8988T (cell line): Measurements from ENCODE around the gene PRSS22.
"Not testable (repeated sequence)": the region's sequence is repeated elsewhere in the genome, so short reads cannot be mapped to it uniquely, and the experiment has no call there.

Source experiments
- DNase-seq: peaks from one replicate; pipeline ENCODE4 v3.0.0; 2011

Gene PRSS22, protein sequence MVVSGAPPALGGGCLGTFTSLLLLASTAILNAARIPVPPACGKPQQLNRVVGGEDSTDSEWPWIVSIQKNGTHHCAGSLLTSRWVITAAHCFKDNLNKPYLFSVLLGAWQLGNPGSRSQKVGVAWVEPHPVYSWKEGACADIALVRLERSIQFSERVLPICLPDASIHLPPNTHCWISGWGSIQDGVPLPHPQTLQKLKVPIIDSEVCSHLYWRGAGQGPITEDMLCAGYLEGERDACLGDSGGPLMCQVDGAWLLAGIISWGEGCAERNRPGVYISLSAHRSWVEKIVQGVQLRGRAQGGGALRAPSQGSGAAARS

DNA sequence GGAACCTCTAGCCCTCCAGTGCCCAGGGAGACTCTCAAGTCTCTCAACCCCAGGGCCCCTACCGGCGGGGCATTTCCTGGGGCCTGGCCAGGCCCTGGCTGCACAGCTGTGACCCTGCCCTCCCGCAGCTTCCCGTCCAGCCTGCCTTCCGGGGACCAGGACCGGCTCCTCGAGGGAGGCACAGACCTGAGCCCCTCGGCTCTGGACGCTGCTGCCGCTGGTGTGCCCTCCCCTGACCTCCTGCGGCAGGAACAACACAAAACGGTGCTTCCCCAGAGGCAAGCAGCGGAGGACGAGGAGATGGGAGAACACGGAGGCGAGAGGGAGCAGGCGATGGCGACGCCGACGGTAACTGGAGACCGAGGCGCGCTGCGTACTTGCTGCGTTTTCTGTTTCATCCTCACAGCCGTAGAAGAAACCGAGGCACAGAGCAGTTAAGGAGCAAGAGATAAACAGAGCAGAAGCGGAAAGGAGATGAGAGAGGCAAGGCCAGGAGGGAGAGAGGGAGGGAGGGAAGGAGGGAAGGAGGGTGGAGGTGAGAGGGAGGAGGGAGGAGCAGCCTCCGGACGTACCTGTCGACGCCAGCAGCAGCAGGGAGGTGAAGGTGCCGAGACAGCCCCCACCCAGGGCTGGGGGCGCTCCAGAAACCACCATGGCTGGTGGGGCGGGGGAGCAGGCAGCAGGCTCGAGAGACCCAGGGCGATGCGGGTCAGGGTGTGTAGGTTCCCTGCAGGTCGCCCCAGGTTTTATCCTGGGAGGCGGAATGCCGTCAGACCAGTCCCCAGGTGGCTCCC is at the start of gene PRSS22:
TSS of gene PRSS22 (minus strand) at position 720 of the 794 bp plus-strand sequence. CDS start at position 654, 66 bp downstream.
- no peak for DNase-seq

DNA sequence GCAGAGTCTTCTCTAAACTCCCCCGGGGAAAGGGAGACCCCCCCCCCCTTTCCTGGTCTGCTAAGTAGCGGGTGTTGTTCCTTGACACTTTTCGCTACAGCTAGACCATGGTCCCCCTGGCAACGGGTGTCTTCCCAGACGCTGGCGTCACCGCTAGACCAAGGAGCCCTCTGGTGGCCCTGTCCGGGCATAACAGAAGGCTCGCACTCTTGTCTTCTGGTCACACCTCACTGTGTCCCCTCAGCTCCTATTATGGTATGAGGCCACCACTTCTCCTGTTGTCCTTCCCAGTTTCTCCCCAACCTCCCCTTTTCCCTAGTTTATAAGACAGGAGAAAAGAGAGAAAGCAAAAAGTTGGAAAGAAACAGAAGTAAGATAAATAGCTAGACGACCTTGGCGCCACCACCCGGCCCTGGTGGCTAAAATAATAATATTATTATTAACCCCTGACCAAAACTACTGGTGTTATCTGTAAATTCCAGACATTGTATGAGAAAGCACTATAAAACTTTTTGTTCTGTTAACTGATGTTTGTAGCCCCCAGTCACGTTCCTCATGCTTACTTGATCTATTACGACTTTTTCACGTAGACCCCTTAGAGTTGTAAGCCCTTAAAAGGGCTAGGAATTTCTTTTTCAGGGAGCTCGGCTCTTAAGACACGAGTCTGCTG is 49.2 kb upstream of the PRSS22 start:
- DNase-seq: not testable (repeated sequence)

DNA sequence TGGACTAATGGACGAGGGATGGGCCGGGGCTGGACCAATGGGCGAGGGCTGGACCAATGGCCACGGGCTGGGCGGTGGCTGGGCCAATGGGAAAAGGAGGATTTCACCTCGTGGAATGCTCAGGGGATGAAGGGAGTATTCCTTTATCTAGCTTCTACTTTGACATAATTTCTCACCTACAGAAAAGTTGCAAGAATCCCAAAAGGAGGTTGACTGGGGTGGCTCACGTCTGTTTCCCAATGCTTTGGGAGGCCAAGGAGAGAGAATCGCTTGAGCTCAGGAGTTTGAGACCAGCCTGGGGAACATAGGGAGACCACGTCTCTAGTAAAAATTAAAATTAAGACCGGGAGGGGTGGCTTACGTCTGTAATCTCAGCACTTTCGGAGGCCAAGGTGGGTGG is 48.0 kb upstream of the PRSS22 start:
- no peak for DNase-seq

DNA sequence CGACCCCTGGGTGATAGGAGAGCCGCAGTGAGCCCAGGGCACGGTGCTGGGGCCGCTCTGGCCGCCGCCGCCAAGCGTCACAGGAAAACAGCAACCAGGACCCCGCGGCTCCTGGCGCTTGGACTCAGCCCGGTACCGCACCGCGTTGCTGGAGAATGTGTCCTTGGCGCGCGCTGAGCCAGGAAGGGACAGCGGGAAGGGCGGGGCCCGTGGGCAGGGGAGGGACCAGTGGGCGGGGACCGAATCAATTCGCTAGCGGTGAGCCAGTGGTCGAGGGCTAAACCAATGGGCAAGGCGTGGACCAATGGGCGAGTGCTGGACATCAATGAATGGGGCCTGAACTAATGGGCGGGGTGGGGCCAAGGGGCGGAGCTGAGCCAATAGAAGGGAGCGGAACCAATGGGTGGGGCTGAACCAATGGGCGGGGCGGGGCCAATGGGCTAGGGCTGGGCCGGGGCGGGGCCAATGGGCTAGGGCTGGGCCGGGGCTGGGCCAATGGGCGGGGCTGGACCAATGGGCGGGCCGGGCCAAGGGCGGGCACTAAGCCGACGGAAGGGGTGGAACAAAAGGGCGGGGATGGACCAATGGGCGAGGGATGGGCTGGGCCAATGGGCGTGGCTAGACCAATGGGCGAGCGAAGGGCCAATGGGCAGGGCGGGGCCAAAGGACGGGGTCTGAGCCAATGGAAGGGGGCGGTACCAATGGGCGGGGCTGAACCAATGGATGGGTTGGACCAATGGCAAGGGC is 47.4 kb upstream of the PRSS22 start:
- DNase-seq: peak; percentile 75

DNA sequence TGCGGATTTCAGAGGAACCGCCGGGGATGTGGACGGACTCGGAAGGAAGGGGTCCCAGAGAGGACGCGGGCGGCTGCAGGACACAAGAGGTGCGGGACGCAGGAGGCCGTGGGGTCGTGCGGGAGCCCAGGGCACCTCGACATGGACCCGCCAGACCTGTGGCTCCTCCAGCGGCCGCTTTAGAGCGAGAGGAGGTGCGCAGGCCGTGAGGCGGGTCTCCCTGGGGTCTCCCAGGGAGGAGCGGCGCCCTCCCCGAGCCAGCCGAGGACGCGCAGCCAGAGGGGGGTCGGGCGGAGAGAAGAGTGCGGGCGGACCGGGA is 46.9 kb upstream of the PRSS22 start:
- DNase-seq: no peak

DNA sequence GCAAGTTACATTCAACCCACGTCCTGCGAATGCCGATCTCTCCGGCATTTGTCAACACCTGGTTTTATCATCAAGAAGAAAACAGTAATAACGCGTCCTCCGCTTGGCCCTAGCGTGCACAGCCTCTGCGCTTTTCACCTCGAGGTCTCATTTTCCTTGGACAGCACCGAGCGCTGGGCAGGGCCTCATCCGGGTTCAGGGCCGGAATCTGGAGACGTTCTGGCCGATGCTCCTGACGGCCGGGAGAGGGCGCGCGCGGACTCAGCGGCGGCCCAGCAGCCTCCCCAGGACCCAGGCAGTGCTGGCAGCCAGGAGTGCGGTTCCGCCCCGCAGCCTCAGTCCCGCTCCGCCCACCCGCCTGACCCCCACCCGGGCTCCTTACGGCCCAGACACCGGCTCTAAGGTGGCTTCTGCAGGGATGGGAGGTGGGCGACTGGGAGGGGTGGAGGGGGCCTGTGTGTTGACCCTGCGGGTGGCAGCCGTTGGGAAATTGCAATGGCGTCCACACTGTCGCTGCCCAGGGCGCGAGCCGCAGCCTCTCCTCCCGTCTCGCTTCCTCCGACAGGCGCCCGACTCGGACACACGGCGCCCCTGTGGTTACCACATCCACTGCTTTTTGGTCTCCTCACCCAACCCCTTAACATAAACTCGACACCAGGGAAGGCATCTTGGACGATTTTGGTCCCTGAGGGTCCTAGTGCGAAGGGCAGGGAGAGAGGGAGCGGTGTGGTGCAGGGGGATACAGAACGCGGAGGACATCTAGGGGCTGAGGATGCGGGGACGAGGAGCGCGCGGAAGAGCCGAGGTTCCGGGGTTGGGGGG is 46.3 kb upstream of the PRSS22 start:
- peak; percentile 81 for DNase-seq

DNA sequence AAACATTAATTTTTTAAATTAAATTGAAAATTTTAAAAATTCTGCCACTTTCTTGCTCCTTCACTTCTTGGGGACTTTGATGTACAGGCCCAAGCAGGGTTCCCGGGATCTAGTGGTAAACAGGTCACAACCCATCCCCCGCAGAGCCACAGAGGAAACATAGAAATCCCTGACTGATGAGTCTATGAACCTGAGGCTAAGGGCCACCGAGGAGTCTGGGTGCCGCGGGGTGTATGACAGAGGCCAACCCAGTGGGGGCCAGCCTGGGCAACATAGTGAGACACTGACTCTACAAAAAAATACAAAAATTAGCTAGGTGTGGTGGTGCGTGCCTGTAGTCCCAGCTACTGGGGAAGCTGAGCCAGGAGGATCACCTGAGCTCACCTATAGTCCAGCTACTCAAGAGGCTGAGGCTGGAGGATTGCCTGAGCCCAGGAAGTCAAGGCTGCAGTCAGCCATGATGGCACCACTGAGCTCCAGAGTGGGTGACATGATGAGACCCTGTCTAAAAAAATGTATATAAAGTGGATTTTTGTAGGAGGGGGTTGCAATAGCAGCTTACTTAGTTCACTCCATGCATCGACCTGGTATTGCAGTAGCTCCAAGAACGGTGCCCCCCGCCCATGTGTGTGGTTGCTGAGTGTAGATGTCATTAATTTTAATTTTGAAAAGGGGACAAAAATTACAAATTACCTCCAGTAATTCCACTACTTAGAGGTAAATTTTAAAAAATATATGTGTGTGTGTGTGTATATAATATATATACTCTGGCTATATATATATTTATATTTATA is 44.6 kb upstream of the PRSS22 start:
- DNase-seq: no peak

DNA sequence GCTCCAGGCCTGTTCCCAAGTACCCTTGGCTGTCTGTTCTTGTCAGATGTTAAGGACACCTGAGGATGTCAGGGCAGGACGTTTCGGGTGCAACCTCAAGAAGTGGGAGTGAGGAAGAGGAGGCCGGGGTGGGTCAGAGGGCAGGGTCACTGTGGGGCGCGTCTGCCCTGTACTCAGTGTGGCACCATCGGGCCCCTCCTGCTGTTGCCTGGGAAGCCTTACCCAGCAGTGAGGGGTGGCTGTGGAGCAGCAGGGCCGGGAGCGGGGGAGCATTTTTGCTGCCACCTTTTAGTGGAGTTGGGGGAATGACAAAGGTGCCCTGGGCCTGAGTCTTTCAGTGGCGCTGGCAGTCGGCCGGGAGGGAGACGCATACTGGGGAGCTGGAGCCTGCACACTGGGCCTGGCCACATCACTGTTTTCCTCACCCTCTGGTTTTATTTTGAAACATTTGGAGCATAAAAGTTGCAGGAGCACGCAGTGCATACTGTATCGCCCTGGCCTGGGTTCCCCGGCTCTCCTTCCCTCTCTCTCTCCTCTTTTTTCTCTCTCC is 42.6 kb upstream of the PRSS22 start:
- no peak for DNase-seq

DNA sequence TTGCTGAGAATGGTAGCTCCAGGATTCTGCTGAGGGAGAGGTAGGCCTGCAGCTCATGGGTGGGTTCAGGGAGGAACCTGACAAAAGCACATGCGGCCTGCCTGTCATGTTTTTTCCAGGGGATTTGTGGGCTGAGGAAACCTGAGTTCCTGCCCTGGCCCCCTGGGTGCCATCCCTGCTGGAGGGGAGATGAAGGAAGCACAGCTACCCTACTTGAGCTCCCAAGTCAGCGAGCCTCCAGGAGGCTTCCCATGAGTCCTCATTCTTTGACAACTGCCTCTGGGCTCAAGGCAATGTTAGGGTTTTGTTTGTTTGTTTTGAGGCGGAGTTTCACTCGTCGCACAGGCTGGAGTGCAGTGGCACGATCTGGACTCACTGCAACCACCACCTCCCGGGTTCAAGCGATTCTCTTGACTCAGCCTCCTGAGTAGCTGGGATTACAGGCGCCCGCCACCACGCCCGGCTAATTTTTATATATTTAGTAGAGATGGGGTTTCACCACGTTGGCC is 41.6 kb upstream of the PRSS22 start:
- no peak for DNase-seq

DNA sequence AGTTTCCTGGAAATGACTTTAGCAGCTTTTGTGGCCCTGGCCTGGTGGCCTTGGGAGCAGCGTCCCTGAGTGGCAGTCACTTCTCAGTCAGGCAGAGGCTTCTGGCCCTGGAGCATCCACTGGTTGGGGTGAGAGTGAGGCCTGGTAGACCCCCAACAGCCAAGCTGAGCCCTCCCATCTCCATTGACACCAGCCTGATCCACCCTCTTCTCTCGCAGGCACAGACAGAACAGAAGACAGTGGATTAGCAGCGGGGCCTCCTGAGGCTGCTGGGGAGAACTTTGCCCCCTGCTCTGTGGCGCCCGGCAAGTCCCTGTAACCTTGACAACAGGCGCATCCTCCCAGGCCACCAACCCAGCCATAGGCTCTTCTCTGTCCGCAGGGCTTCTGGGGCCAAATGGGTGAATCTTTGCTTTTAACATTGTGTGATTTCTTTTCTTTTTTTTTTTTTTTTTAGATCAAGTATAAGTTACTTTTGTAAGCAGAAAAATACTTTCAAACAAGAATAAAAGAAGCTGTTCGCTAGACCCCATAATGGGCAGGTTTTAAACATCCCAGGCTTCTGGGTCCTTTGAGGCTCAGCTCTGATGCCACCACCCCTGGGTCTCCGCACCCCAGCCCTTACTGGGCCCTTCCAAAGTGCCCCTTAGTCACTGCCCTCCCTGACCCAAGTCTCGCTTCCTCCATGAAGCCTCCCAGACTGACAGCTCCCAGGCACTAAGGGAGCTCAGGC is 41.0 kb upstream of the PRSS22 start:
- no peak for DNase-seq

DNA sequence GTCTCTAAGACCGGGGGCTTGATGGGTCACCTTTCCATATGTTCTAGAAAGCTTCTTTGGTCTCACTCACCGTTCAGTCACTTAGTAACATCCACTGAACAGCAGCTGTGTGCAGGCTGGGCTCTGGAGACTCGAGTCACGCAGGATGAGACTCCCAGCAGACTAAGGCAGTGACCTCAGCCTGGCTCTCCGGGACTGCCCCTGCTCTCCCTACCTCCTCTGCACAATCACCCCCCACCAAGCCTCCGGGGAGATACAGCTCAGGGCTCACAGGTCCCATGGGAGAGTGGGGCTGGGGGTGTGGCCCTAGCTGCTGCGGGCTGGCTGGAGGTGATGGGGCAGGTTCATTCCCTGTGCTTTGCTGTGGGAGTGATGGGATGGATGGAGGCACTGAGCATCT is 39.1 kb upstream of the PRSS22 start:
- DNase-seq: no peak

DNA sequence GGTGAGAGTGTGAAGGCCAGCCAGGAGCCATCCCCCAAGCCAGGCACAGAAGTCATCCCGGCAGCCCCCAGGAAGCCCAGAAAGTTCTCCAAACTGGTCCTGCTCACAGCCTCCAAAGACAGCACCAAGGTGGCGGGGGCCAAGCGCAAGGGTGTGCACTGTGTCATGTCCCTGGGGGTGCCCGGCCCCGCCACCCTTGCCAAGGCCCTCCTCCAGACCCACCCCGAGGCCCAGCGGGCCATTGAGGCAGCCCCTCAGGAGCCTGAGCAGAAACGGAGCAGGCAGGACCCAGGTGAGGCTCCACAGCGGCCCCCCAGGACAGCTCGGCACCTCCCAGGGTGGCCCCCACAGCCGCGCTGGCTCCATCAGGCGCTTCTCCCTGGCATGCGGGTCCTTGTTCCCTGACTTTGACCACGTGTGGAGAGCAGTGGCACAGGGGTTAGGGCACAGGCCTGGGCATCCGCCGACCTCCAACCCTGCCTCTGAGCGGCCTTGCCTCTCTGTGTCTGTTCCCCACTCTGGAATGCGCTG is 38.6 kb upstream of the PRSS22 start:
- DNase-seq: no peak

DNA sequence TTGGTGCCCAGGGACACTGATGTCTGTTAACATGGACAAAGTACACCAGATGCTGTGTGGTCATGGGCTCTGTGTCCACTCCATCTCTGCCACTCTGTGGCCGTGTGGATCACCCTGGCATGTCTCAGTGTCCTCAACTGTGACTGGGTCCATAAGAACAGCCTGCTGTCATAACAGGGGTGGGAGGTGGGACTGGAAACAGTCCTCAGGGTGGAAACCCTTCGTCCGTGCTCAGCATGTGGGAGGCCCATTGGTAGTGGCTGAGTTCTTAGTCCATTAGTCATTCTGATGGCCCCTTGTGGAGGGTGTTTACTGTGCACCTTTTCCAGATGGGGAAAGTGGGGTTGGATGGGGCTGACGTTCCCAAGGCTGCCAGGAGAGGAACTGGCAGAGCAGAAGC is 37.8 kb upstream of the PRSS22 start:
- DNase-seq: no peak

DNA sequence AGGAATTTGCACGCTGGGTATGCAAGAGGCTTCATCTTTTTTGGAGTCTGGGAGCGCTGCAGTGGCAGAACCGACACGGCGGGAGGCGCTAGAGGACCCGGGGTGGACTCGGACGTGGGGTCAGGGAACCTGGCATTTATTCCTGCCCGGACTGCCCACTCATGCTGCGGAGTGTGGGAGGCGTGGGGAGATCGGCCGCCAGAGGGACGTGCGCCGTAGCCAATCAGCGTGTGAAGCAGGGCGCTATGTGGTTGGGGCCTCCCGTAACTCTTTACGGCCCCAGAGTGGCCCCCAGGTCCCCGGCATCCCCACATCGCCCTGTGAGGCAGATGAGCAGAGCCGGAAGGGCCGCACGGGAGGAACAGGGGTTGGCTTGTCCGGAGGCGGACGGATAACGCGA is 36.3 kb upstream of the PRSS22 start:
- no peak for DNase-seq

DNA sequence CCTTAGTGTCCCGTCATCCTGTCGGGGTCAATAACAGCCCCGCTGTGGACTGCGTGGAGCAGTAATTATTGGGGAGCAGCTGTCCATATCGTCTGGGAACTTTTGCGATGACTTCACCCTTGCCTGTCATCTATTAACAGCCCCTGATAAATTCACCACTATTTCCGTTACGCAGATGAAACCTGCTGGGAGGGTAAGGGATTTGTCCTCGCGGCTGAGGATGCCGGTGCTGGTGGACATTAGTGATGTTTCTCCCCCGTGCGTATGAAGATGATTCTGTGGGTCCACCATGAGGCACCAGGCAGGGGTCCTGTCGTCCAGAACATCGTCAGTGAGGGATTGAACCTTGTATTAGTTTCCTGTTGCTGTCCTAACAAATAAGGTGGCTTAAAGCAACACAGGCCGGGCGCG is 26.1 kb upstream of the PRSS22 start:
- DNase-seq: no peak

DNA sequence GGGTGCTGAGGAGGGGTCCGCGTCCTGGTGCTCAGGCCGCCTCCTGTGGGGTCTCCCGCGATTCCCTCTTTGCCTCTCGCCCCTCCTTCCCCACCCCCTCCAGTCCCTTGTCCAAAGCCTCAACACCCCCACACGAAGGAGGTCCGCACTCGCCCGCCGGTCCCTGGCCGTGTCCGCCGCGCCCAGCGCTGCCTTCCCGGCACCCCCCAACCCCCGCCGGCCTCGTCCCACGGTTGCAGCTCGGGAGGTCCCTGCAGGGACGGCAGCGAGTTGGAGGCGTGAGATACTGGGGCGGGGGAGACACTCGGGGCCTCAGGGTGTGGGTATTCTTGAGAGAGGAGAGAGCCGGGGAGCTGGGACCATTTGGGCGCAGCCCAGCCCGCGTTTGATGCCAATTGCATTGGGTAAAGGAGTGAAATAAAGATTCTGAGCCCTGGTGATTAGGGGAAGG is 25.5 kb upstream of the PRSS22 start:
- DNase-seq: no peak

DNA sequence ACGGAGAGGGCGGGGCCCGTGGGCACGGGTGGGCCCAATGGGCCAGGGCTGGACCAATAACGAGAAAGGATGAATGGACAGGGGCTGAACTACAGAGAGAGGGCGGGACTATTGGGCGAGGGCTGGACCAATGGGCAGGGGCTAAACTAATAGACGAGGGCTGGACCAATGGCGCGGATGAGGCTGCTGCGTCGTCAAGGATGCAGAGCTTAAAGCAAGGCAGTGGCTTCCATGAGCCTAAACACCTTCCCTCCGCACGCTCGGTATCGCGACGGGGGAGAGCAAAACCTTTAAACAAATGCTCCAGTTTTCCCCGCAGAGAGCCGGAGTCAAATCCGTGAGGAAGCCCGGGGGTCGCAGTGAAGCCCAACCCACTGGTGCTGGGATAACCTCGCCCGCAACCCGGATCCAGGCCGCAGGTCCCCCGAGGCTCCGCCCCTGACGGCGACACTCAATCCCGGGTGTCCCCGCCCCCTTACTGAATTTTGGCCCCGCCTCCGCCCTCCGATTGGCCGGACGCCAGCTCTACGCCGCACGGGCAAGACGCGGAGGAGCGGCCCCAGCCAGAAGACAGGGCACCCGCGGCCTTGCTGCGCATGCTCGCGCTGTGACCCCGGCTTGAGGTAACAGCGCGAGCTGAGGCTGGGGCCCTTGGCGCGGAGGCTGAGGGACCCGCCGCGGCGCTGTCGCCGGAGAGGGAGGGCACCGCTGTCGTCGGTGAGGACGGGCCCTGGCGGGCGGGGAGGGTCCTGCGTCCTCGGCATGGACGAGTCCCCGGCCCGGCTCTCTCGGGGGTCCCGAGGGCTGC is 24.9 kb upstream of the PRSS22 start, which contains the start of gene FLYWCH2:
TSS of gene FLYWCH2 (plus strand) at position 566 of the 808 bp plus-strand sequence. CDS start 13,235 bp downstream, outside the sequence.
- peak; percentile 70 for DNase-seq

DNA sequence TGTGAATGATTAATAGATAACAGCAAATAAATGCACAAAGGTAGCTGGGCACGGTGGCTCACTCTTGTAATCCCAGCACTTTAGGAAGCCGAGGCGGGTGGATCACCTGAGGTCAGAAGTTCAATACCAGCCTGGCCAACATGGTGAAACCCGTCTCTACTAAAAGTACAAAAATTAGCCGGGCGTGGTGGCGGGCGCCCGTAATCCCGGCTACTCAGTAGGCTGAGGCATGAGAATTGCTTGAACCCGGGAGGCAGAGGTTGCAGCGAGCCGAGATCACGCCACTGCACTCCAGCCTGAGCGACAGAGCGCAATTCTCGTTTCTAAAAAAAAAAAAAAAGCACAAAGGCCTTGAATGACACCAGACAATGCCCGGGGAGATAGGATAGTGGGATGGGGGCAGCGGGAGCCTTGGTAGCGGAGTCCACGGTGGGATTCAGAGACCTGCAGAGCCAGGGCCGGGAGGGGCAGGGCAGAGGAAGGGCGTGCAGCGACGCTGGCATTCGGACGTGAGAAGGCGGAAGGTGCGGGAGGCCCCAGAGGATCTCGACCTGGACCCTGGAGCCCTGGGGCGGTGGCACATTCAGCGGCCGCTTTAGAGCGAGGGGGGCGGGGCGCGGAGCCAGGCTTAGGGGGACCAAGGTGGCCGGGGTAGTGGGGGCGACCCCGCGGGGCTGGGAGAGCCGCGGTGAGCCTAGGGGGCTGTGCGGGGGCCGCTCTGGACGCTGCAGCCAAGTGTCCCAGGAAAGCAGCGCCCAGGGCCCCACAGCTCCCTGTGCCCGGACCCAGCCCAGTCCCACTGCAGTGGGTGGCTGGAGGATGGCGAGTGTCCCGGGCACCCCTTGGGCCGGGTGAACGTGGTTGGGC is 24.0 kb upstream of the PRSS22 start:
- no peak for DNase-seq
